Measurements from ENCODE around the gene KIAA1671. TPM values are rescaled to one million over a fixed set of nuclear protein-coding genes. Genes with fewer than 3 reads are reported as not detected.

Gene KIAA1671
- polyA plus RNA-seq, 1 donor from 2014 or later = 3.0 TPM

DNA sequence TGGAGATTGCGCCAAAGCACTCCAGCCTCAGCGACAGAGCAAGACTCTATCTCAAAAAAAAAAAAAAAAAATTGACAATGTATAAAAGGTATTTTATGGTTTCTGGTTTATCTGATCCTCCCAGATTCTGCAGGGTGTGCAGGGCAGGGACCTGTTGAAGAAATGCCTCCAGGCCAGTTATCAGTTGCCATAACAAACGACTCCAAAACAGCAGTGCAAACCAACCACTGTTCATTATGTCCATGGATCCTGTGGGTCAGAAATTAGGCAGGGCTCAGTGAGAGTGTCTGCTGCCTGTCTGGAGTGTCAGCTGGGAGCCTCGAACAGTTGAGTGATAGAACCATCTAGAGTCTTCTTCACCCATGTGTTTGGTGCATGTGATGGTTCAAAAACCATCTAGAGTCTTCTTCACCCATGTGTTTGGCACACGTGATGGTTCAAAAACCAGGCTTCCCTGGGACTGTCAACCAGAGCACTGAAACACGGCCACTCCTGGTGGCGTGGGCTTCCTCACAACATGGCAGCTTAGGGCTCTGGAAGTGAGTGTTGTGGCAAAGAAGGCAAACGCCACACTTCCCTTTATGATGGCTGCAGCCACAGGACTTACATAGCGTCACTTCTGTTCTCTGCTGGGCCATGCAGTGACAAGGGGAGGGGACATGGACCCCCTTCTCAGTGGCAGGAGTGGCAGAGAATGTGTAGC is 132.0 kb downstream of the KIAA1671 start:
- H3K4me2 ChIP-seq (ENCODE audit: low read length) = no peak overlapping the region
- no peaks in the 10 kb centered on the region for H3K9me2 ChIP-seq (ENCODE audit: insufficient read depth, low read length)
- H2AFZ ChIP-seq (ENCODE audit: low read depth, low read length) = no peak overlapping the region
- H3K36me3 ChIP-seq (ENCODE audit: insufficient read depth, low read length) = no peaks in the 10 kb centered on the region
- no peaks in the 10 kb centered on the region for H3K9me3 ChIP-seq (ENCODE audit: low read length)
- H3K27ac ChIP-seq (ENCODE audit: low read length) = no peak overlapping the region
- no peak for TF ChIP-seq EP300 (conservative IDR thresholded peaks at IDR 0.05; ENCODE audit: poor library complexity, severe bottlenecking)
- H3K9ac ChIP-seq (ENCODE audit: low read length) = no peak overlapping the region
- H4K20me1 ChIP-seq (ENCODE audit: insufficient read depth) = no peaks in the 10 kb centered on the region
- H3K27me3 ChIP-seq (ENCODE audit: insufficient read depth, low read depth, low read length) = no peaks in the 10 kb centered on the region
- H3K79me2 ChIP-seq (replicated peaks; ENCODE audit: insufficient read depth, low read length) = no peaks in the 10 kb centered on the region
- no peaks in the 10 kb centered on the region for H3F3A ChIP-seq (ENCODE audit: insufficient read depth, low read length, poor library complexity, severe bottlenecking)
- no peak overlapping the region for H3K4me3 ChIP-seq (ENCODE audit: low read length)

DNA sequence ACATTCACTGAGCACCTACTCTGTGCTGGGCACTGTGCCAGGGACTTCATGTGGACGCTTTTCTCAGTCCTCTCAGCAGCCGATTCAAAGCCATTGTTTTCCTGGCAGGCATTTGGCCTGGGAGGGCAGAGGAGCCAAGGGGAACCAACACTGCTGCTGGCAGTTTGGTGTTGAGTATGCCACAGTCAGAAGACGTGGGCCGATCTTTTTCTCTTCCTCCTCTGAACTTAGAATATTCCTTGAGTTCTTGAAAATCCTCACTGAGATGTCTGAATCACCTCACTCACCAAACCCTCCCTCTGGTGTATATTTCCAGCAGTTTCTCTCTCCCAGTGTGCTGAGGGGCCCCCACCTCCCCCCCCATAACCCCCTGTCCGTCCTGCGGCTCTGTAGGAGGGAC is 132.6 kb downstream of the KIAA1671 start:
- Histone ChIP-seq H3K79me2 (replicated peaks; ENCODE audit: insufficient read depth, low read length) (no peaks in the 10 kb centered on the region), H3K9ac (ENCODE audit: low read length) (no peak overlapping the region), H3F3A (ENCODE audit: insufficient read depth, low read length, poor library complexity, severe bottlenecking) (no peaks in the 10 kb centered on the region), H3K4me2 (ENCODE audit: low read length) (no peak overlapping the region), H3K36me3 (ENCODE audit: insufficient read depth, low read length) (no peaks in the 10 kb centered on the region), H3K27me3 (ENCODE audit: insufficient read depth, low read depth, low read length) (no peaks in the 10 kb centered on the region), H3K4me3 (ENCODE audit: low read length) (no peak overlapping the region), H2AFZ (ENCODE audit: low read depth, low read length) (no peak overlapping the region), H3K9me3 (ENCODE audit: low read length) (no peaks in the 10 kb centered on the region), H3K9me2 (ENCODE audit: insufficient read depth, low read length) (no peaks in the 10 kb centered on the region), H3K27ac (ENCODE audit: low read length) (no peak overlapping the region), H4K20me1 (ENCODE audit: insufficient read depth) (no peaks in the 10 kb centered on the region)
- TF ChIP-seq MXI1 (conservative IDR thresholded peaks at IDR 0.05; ENCODE audit: poor library complexity, severe bottlenecking) (no peak), SMC3 (conservative IDR thresholded peaks at IDR 0.05; ENCODE audit: poor library complexity) (no peak), TAF1 (IDR thresholded peaks at IDR 0.05; ENCODE audit: low read depth) (no peak)

DNA sequence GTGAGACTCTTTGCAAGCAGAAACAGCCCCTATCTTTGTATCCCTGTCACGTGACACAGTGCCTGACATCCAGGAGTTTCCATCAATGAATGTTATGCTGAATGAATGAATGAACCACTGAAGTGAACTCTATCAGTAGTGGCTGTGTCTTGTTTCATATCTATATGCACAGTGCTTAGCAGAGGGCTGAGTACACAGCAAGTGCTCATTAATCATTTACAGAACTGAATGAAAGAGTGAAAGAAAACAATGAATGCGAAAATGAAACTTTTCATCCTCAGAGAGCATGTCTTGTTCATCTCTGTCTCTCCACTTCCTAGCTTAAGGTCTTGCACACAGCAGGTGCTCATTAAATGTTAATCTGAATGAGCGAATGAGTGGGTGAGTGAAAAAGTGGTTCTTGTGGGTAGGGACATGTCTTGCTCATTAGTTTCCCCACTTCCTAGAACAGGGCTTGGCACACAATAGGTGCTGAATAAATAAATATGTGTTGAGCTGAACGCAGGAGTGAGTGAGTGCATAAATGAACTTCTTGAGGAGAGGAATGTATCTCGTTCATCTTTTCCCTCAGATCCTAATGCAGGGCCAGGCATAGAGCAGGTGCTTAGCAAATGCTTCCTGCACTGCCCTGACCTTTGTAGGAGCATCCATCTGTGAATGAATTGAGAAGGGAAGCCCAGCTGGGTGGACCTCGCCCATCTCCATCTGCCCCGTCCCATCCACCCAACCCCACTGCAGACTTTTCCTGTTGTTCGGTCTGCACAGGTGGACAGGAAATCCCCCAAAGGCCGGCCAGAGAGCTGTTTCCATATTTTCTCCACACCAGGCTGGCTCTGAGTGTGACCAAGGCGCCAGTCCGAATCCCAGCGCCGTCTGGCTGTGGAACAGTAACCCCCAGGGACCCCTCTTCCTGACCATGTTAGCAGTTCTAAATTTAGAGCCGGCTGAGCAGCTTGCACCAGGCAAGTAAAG is 133.7 kb downstream of the KIAA1671 start:
- H3K9ac ChIP-seq (ENCODE audit: low read length) = no peak overlapping the region
- no peak overlapping the region for H2AFZ ChIP-seq (ENCODE audit: low read depth, low read length)
- H3K4me2 ChIP-seq (ENCODE audit: low read length) = no peak overlapping the region
- no peak for TF ChIP-seq EP300 (conservative IDR thresholded peaks at IDR 0.05; ENCODE audit: poor library complexity, severe bottlenecking)
- no peak for TF ChIP-seq SMC3 (conservative IDR thresholded peaks at IDR 0.05; ENCODE audit: poor library complexity)
- no peak for TF ChIP-seq POLR2AphosphoS5 (IDR thresholded peaks at IDR 0.05)
- no peak for TF ChIP-seq TAF1 (IDR thresholded peaks at IDR 0.05; ENCODE audit: low read depth)
- TF ChIP-seq RAD21 (conservative IDR thresholded peaks at IDR 0.05) = no peak
- TF ChIP-seq, protein P1, sequence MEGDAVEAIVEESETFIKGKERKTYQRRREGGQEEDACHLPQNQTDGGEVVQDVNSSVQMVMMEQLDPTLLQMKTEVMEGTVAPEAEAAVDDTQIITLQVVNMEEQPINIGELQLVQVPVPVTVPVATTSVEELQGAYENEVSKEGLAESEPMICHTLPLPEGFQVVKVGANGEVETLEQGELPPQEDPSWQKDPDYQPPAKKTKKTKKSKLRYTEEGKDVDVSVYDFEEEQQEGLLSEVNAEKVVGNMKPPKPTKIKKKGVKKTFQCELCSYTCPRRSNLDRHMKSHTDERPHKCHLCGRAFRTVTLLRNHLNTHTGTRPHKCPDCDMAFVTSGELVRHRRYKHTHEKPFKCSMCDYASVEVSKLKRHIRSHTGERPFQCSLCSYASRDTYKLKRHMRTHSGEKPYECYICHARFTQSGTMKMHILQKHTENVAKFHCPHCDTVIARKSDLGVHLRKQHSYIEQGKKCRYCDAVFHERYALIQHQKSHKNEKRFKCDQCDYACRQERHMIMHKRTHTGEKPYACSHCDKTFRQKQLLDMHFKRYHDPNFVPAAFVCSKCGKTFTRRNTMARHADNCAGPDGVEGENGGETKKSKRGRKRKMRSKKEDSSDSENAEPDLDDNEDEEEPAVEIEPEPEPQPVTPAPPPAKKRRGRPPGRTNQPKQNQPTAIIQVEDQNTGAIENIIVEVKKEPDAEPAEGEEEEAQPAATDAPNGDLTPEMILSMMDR (IDR thresholded peaks at IDR 0.05; ENCODE audit: poor library complexity, severe bottlenecking) = no peak
- TF ChIP-seq, protein P2, sequence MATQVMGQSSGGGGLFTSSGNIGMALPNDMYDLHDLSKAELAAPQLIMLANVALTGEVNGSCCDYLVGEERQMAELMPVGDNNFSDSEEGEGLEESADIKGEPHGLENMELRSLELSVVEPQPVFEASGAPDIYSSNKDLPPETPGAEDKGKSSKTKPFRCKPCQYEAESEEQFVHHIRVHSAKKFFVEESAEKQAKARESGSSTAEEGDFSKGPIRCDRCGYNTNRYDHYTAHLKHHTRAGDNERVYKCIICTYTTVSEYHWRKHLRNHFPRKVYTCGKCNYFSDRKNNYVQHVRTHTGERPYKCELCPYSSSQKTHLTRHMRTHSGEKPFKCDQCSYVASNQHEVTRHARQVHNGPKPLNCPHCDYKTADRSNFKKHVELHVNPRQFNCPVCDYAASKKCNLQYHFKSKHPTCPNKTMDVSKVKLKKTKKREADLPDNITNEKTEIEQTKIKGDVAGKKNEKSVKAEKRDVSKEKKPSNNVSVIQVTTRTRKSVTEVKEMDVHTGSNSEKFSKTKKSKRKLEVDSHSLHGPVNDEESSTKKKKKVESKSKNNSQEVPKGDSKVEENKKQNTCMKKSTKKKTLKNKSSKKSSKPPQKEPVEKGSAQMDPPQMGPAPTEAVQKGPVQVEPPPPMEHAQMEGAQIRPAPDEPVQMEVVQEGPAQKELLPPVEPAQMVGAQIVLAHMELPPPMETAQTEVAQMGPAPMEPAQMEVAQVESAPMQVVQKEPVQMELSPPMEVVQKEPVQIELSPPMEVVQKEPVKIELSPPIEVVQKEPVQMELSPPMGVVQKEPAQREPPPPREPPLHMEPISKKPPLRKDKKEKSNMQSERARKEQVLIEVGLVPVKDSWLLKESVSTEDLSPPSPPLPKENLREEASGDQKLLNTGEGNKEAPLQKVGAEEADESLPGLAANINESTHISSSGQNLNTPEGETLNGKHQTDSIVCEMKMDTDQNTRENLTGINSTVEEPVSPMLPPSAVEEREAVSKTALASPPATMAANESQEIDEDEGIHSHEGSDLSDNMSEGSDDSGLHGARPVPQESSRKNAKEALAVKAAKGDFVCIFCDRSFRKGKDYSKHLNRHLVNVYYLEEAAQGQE (IDR thresholded peaks at IDR 0.05; ENCODE audit: borderline replicate concordance) = no peak
- no peak for TF ChIP-seq EZH2 (IDR thresholded peaks at IDR 0.05; ENCODE audit: borderline replicate concordance, insufficient read depth, low read length, poor library complexity, severe bottlenecking)
- TF ChIP-seq MXI1 (conservative IDR thresholded peaks at IDR 0.05; ENCODE audit: poor library complexity, severe bottlenecking) = no peak
- no peaks in the 10 kb centered on the region for H3K36me3 ChIP-seq (ENCODE audit: insufficient read depth, low read length)
- no peaks in the 10 kb centered on the region for H3K79me2 ChIP-seq (replicated peaks; ENCODE audit: insufficient read depth, low read length)
- no peak overlapping the region for H3K27ac ChIP-seq (ENCODE audit: low read length)
- no peak overlapping the region for H3K4me3 ChIP-seq (ENCODE audit: low read length)
- no peaks in the 10 kb centered on the region for H3K9me3 ChIP-seq (ENCODE audit: low read length)
- H4K20me1 ChIP-seq (ENCODE audit: insufficient read depth) = no peaks in the 10 kb centered on the region
- no peaks in the 10 kb centered on the region for H3F3A ChIP-seq (ENCODE audit: insufficient read depth, low read length, poor library complexity, severe bottlenecking)
- H3K9me2 ChIP-seq (ENCODE audit: insufficient read depth, low read length) = no peaks in the 10 kb centered on the region
- no peaks in the 10 kb centered on the region for H3K27me3 ChIP-seq (ENCODE audit: insufficient read depth, low read depth, low read length)
